Measurements from ENCODE around the gene INF2.

GRCh38 chr14:104655128-104655848 is 34.1 kb upstream of the INF2 start:
- no peak for TF ChIP-seq POLR2A (IDR thresholded peaks at IDR 0.05; ENCODE audit: low read depth, low read length)
- TF ChIP-seq POLR2AphosphoS5 (IDR thresholded peaks at IDR 0.05; ENCODE audit: low read depth, low read length), result no peak
- no peak for TF ChIP-seq TAF1 (IDR thresholded peaks at IDR 0.05; ENCODE audit: low read depth, low read length)
- TF ChIP-seq SPI1 (IDR thresholded peaks at IDR 0.05; ENCODE audit: low read depth, low read length), result no peak
- no peak for TF ChIP-seq PAX5 (IDR thresholded peaks at IDR 0.05; ENCODE audit: insufficient read depth, low read length, severe bottlenecking)
